Calu3 (cell line): ENCODE data around the gene SAG. TPM values are rescaled to one million over a fixed set of nuclear protein-coding genes. Genes with fewer than 3 reads are reported as not detected.

Experiments used
- BruUV-seq: library from RNA; stranded (reverse); fragments of 400-500 nt; replicated peaks from 2 replicates; lab custom pipeline; 2021; lab: Mats Ljungman, UMichigan
- CTCF ChIA-PET: fragments of 300-600 bp; sonication (Branson Sonifier 250); formaldehyde crosslinking; loops from one replicate; lab custom pipeline; 2022; ENCODE audit warnings: antibody characterized with exemption; lab: Charles Lee
- DNase-seq: peaks from one replicate; pipeline ENCODE4 v3.0.0; 2022
- H3K27ac Mint-ChIP-seq: one replicate; pipeline ENCODE4 v1.8.0; 2022; ENCODE audit warnings: mixed read lengths; ENCODE audit not compliant: unreplicated experiment
- H3K27me3 Mint-ChIP-seq: one replicate; pipeline ENCODE4 v1.8.0; 2022; ENCODE audit warnings: mixed read lengths; ENCODE audit not compliant: unreplicated experiment
- H3K36me3 Mint-ChIP-seq: one replicate; pipeline ENCODE4 v1.8.0; 2022; ENCODE audit warnings: mild to moderate bottlenecking, moderate library complexity, mixed read lengths; ENCODE audit not compliant: insufficient read depth, unreplicated experiment
- H3K4me1 Mint-ChIP-seq: one replicate; pipeline ENCODE4 v1.8.0; 2022; ENCODE audit warnings: mild to moderate bottlenecking, low read depth, mixed read lengths; ENCODE audit not compliant: unreplicated experiment
- H3K4me3 Mint-ChIP-seq: one replicate; pipeline ENCODE4 v1.8.0; 2022; ENCODE audit warnings: mild to moderate bottlenecking, low read depth, moderate library complexity, mixed read lengths; ENCODE audit not compliant: unreplicated experiment
- H3K9me3 Mint-ChIP-seq: one replicate; pipeline ENCODE4 v1.8.0; 2022; ENCODE audit warnings: low read depth, mixed read lengths; ENCODE audit not compliant: unreplicated experiment
- intact Hi-C: fragments of 100-400 bp; cut with micrococcal nuclease; formaldehyde crosslinking; loops from one replicate; pipeline ENCODE4 v1.10.0; 2022; ENCODE audit not compliant: unreplicated experiment
- total RNA-seq: library from RNA; stranded (reverse); gene quantifications from 2 replicates; pipeline ENCODE4 v1.2.3, GENCODE V29; 2022
- TF ChIP-seq, protein P1 (sequence below): fragments of 200-600 bp; IDR thresholded peaks from one replicate; pipeline ENCODE4 v1.8.0; 2022; ENCODE audit warnings: antibody characterized with exemption; ENCODE audit not compliant: unreplicated experiment

SAG gene
- total RNA-seq, 1 experiment from 2014 or later = not detected

DNA sequence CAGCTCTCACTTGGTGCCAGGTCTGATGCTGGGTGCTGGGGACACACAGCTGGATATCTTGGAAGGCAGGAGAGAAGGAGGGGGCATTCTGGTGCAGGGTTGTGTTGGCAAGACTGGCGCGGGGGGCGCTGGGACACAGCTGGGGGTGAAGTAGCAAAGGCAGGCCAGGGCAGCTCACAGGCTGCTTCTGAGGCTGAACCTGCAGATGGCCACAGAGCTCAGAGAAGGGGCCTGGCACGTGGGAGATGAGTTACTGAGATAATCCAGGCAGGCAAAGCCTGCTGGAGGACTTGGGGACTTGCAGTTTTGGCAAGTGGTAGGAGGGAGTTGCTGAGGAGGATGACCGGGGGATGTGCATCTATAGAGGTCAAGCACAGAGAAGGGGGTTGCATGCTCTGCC is 30.4 kb downstream of the SAG start:
- Mint-ChIP-seq H3K4me3 (no peak overlapping the region), H3K27me3 (peaks cover 50% of the 10 kb centered on the region), H3K27ac (no peak overlapping the region), H3K9me3 (peaks cover 2% of the 10 kb centered on the region), H3K4me1 (no peaks in the 10 kb centered on the region), H3K36me3 (no peaks in the 10 kb centered on the region)
- intact Hi-C loops = no loop called here
- CTCF ChIA-PET = no interaction called here
- DNase-seq = no peak
- TF ChIP-seq, protein P1, sequence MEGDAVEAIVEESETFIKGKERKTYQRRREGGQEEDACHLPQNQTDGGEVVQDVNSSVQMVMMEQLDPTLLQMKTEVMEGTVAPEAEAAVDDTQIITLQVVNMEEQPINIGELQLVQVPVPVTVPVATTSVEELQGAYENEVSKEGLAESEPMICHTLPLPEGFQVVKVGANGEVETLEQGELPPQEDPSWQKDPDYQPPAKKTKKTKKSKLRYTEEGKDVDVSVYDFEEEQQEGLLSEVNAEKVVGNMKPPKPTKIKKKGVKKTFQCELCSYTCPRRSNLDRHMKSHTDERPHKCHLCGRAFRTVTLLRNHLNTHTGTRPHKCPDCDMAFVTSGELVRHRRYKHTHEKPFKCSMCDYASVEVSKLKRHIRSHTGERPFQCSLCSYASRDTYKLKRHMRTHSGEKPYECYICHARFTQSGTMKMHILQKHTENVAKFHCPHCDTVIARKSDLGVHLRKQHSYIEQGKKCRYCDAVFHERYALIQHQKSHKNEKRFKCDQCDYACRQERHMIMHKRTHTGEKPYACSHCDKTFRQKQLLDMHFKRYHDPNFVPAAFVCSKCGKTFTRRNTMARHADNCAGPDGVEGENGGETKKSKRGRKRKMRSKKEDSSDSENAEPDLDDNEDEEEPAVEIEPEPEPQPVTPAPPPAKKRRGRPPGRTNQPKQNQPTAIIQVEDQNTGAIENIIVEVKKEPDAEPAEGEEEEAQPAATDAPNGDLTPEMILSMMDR = no peak
- BruUV-seq = no TSS peak

DNA sequence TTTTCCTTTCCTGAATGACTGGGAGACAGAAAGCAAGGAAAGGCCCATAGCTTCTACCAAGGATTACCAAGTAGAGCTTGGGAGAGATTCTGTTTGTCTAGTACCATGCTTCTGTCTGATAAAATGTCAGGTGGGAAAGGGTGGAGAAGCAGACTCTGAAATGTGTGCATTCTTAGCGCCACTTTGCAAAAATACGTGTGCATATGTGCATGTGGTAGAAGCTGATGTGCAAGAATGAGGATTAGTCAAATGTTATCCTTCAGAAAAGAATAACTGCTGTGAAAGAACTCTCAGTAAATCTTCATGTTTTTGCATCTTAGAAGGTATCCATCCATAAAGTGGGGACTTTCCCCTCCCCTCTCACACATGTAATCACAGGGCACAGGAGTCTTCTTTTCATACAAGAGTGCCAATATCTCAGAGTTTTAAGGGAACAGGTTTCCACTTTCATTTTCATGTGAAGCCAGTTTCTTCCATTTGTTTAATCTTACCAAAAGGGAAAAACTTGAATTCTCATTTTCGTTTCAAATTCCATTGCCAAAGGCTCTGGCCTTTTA is 31.3 kb downstream of the SAG start:
- H3K27me3 Mint-ChIP-seq = peaks cover 41% of the 10 kb centered on the region
- no peak overlapping the region for H3K4me3 Mint-ChIP-seq
- BruUV-seq = no TSS peak

DNA sequence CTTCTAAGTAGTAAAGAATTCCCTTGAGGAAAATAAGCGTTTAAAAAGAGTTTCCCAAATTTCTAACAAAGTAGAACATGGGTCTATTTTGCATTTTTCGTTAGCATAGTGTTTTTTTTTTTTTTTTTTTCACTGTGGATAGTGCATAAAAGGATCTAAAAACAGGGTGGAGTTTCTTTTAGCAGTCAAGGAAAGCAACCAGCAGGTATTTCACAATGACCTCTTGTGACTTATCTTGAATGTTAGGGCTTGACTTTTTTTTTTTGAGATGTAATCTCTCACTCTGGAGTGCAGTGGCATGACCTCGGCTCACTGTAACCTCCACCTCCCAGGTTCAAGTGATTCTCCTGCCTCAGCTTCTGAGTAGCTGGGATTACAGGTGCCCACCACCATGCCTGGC is 31.8 kb downstream of the SAG start:
- Mint-ChIP-seq H3K4me3 (no peak overlapping the region), H3K4me1 (no peaks in the 10 kb centered on the region), H3K36me3 (no peaks in the 10 kb centered on the region), H3K27me3 (peaks cover 36% of the 10 kb centered on the region), H3K9me3 (peaks cover 2% of the 10 kb centered on the region), H3K27ac (no peak overlapping the region)
- CTCF ChIA-PET = no interaction called here
- BruUV-seq = no TSS peak
- DNase-seq = no peak
- TF ChIP-seq, protein P1 = no peak
- intact Hi-C loops = no loop called here

More for the DNA sequence above, 31.3 kb downstream of the SAG start:
- TF ChIP-seq, protein P1 = no peak
- peaks cover 2% of the 10 kb centered on the region for H3K9me3 Mint-ChIP-seq
- intact Hi-C loops = no loop called here
- no peak for DNase-seq
- H3K27ac Mint-ChIP-seq = no peak overlapping the region
- CTCF ChIA-PET = no interaction called here
- H3K36me3 Mint-ChIP-seq = no peaks in the 10 kb centered on the region
- H3K4me1 Mint-ChIP-seq = no peaks in the 10 kb centered on the region

DNA sequence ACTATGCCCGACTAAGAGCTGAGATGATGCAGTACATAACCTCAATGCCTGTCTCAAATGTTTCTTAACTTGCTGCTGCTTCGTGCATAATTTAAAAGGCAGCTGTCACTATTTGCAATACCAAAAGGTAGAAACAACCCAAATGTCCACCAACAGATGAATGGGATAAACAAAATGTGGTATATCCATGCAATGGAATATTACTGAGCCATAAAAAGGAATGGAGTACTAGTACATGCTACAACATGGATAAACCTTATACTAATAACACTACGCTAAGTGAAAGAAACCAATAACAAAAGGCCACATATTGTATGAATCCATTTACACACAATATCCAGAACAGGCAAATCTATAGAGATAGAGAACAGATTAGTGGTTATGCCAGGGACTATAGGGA is 33.7 kb downstream of the SAG start:
- Mint-ChIP-seq H3K4me1 (no peaks in the 10 kb centered on the region), H3K4me3 (no peak overlapping the region), H3K36me3 (no peaks in the 10 kb centered on the region), H3K27ac (no peak overlapping the region), H3K9me3 (peaks cover 2% of the 10 kb centered on the region), H3K27me3 (peaks cover 23% of the 10 kb centered on the region)
- no TSS peak for BruUV-seq
- TF ChIP-seq, protein P1 = no peak
- CTCF ChIA-PET = interaction anchor here (1.2 kb wide), 1 partner anchor 13 kb away, joined by 3 read pairs; no protein-coding TSS in a partner anchor
- no peak for DNase-seq
- intact Hi-C loops = no loop called here
